Measurements from ENCODE around the gene SFTPB.

SFTPB gene

GRCh38 chr2:85706599-85707296 is 38.7 kb upstream of the SFTPB start:
- Histone ChIP-seq H3K9ac (ENCODE audit: low read depth, low read length) (no peak overlapping the region), H3K36me3 (ENCODE audit: insufficient read depth, low read length) (no peaks in the 10 kb centered on the region), H3K4me1 (ENCODE audit: insufficient read depth, low read length) (peaks cover 28% of the 10 kb centered on the region), H3K9me3 (ENCODE audit: control insufficient read depth, insufficient read depth, low read length) (no peaks in the 10 kb centered on the region)

GRCh38 chr2:85706063-85706462 is 38.1 kb upstream of the SFTPB start:
- H3K9me3 ChIP-seq (ENCODE audit: control insufficient read depth, insufficient read depth, low read length): no peaks in the 10 kb centered on the region
- H3K4me1 ChIP-seq (ENCODE audit: insufficient read depth, low read length): peaks cover 33% of the 10 kb centered on the region
- no peak overlapping the region for H3K9ac ChIP-seq (ENCODE audit: low read depth, low read length)
- H3K36me3 ChIP-seq (ENCODE audit: insufficient read depth, low read length): no peaks in the 10 kb centered on the region

GRCh38 chr2:85705680-85706039 is 37.7 kb upstream of the SFTPB start:
- Histone ChIP-seq H3K4me1 (ENCODE audit: insufficient read depth, low read length) (peaks cover 37% of the 10 kb centered on the region), H3K9me3 (ENCODE audit: control insufficient read depth, insufficient read depth, low read length) (no peaks in the 10 kb centered on the region), H3K9ac (ENCODE audit: low read depth, low read length) (no peak overlapping the region), H3K36me3 (ENCODE audit: insufficient read depth, low read length) (no peaks in the 10 kb centered on the region)

GRCh38 chr2:85704800-85705679 is 37.0 kb upstream of the SFTPB start:
- Histone ChIP-seq H3K4me1 (ENCODE audit: insufficient read depth, low read length) (peaks cover 37% of the 10 kb centered on the region), H3K9ac (ENCODE audit: low read depth, low read length) (no peak overlapping the region; the same call in 1 of the 2 replicates), H3K36me3 (ENCODE audit: insufficient read depth, low read length) (no peaks in the 10 kb centered on the region), H3K9me3 (ENCODE audit: control insufficient read depth, insufficient read depth, low read length) (no peaks in the 10 kb centered on the region)

- Histone ChIP-seq H3K4me1 (ENCODE audit: insufficient read depth, low read length) (peaks cover 37% of the 10 kb centered on the region), H3K36me3 (ENCODE audit: insufficient read depth, low read length) (no peaks in the 10 kb centered on the region), H3K9ac (ENCODE audit: low read depth, low read length) (no peak overlapping the region), H3K9me3 (ENCODE audit: control insufficient read depth, insufficient read depth, low read length) (no peaks in the 10 kb centered on the region)
Measured at GRCh38 chr2:85704038-85704437, 36.0 kb upstream of the SFTPB start.

- H3K9ac ChIP-seq (ENCODE audit: low read depth, low read length): no peak overlapping the region
- no peaks in the 10 kb centered on the region for H3K9me3 ChIP-seq (ENCODE audit: control insufficient read depth, insufficient read depth, low read length)
- no peaks in the 10 kb centered on the region for H3K36me3 ChIP-seq (ENCODE audit: insufficient read depth, low read length)
- peaks cover 38% of the 10 kb centered on the region for H3K4me1 ChIP-seq (ENCODE audit: insufficient read depth, low read length)
Measured at GRCh38 chr2:85703329-85703728, 35.3 kb upstream of the SFTPB start.

- H3K9me3 ChIP-seq (ENCODE audit: control insufficient read depth, insufficient read depth, low read length): no peaks in the 10 kb centered on the region
- H3K4me1 ChIP-seq (ENCODE audit: insufficient read depth, low read length): peaks cover 43% of the 10 kb centered on the region
- H3K9ac ChIP-seq (ENCODE audit: low read depth, low read length): peak overlapping the region; percentile 9; the same call in 1 of the 2 replicates
- no peaks in the 10 kb centered on the region for H3K36me3 ChIP-seq (ENCODE audit: insufficient read depth, low read length)
Measured at GRCh38 chr2:85702800-85703199, 34.8 kb upstream of the SFTPB start.

- Histone ChIP-seq H3K9ac (ENCODE audit: low read depth, low read length) (0 out of 2 replicates have a peak overlapping the region, but pooled peaks have one; percentile 17), H3K36me3 (ENCODE audit: insufficient read depth, low read length) (no peaks in the 10 kb centered on the region), H3K9me3 (ENCODE audit: control insufficient read depth, insufficient read depth, low read length) (no peaks in the 10 kb centered on the region), H3K4me1 (ENCODE audit: insufficient read depth, low read length) (peaks cover 43% of the 10 kb centered on the region)
Measured at GRCh38 chr2:85702172-85702571, 34.2 kb upstream of the SFTPB start.

- Histone ChIP-seq H3K9ac (ENCODE audit: low read depth, low read length) (no peak overlapping the region), H3K4me1 (ENCODE audit: insufficient read depth, low read length) (peaks cover 28% of the 10 kb centered on the region), H3K36me3 (ENCODE audit: insufficient read depth, low read length) (no peaks in the 10 kb centered on the region), H3K9me3 (ENCODE audit: control insufficient read depth, insufficient read depth, low read length) (no peaks in the 10 kb centered on the region)
Measured at GRCh38 chr2:85699325-85699724, 31.3 kb upstream of the SFTPB start.

GRCh38 chr2:85698880-85699254 is 30.9 kb upstream of the SFTPB start:
- Histone ChIP-seq H3K9ac (ENCODE audit: low read depth, low read length) (no peak overlapping the region), H3K36me3 (ENCODE audit: insufficient read depth, low read length) (no peaks in the 10 kb centered on the region), H3K4me1 (ENCODE audit: insufficient read depth, low read length) (peaks cover 28% of the 10 kb centered on the region), H3K9me3 (ENCODE audit: control insufficient read depth, insufficient read depth, low read length) (no peaks in the 10 kb centered on the region)

- H3K36me3 ChIP-seq (ENCODE audit: insufficient read depth, low read length): no peaks in the 10 kb centered on the region
- peaks cover 28% of the 10 kb centered on the region for H3K4me1 ChIP-seq (ENCODE audit: insufficient read depth, low read length)
- no peak overlapping the region for H3K9ac ChIP-seq (ENCODE audit: low read depth, low read length)
- no peaks in the 10 kb centered on the region for H3K9me3 ChIP-seq (ENCODE audit: control insufficient read depth, insufficient read depth, low read length)
Measured at GRCh38 chr2:85698184-85698879, 30.3 kb upstream of the SFTPB start.

- no peaks in the 10 kb centered on the region for H3K9me3 ChIP-seq (ENCODE audit: control insufficient read depth, insufficient read depth, low read length)
- no peak overlapping the region for H3K9ac ChIP-seq (ENCODE audit: low read depth, low read length)
- H3K4me1 ChIP-seq (ENCODE audit: insufficient read depth, low read length): peaks cover 24% of the 10 kb centered on the region
- H3K36me3 ChIP-seq (ENCODE audit: insufficient read depth, low read length): no peaks in the 10 kb centered on the region
Measured at GRCh38 chr2:85697716-85698115, 29.7 kb upstream of the SFTPB start.

- H3K9ac ChIP-seq (ENCODE audit: low read depth, low read length): no peak overlapping the region
- H3K4me1 ChIP-seq (ENCODE audit: insufficient read depth, low read length): peaks cover 18% of the 10 kb centered on the region
- no peaks in the 10 kb centered on the region for H3K9me3 ChIP-seq (ENCODE audit: control insufficient read depth, insufficient read depth, low read length)
- H3K36me3 ChIP-seq (ENCODE audit: insufficient read depth, low read length): no peaks in the 10 kb centered on the region
Measured at GRCh38 chr2:85697096-85697495, 29.1 kb upstream of the SFTPB start.
